ENCODE results near the gene ANTXR2.
A peak's percentile ranks its signal among the peaks of the same experiment; 100 is the strongest.

Gene ANTXR2

DNA sequence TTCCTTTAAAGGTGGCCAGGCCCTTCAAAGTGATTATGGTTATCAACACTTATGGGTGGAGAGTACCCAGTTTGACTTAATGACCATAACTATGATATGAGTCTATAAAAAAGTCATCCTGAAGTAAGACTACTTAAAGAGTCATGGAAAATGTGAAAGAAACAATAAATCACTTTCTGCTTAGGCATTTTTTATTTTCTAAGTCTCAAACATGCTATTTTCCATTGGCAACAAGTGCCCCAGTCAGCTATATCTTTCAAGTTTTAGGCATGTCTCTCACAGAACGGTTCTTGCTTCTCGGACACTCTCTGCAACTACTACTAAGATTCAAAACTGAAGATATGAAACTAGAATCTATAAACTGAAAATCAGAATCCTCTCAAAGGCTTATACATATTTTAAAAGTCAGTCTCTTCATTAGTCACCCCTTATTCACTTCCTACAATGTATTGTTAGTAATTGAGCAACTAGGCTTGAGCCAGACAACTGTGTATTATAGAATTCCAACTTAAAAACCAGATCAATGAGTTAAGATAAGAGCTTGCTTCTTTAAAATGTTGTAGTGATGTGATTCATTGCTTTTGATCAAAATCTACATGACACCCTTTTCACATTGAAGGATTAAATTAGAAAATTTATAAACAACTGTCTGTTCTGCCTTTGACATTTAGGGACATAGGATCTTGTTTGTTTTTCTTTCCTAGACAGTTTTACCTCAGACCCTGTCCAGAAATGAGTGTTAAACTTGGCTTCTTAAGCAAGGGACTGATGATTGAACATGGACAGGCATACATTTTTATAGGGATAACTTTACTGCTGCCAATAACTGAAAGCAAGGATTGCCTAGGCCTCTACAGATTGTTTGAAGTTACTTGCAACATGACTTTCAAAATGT is 2.9 kb downstream of the ANTXR2 start:
- no peak for DNase-seq (ENCODE audit: low read depth in 2 of 2)

DNA sequence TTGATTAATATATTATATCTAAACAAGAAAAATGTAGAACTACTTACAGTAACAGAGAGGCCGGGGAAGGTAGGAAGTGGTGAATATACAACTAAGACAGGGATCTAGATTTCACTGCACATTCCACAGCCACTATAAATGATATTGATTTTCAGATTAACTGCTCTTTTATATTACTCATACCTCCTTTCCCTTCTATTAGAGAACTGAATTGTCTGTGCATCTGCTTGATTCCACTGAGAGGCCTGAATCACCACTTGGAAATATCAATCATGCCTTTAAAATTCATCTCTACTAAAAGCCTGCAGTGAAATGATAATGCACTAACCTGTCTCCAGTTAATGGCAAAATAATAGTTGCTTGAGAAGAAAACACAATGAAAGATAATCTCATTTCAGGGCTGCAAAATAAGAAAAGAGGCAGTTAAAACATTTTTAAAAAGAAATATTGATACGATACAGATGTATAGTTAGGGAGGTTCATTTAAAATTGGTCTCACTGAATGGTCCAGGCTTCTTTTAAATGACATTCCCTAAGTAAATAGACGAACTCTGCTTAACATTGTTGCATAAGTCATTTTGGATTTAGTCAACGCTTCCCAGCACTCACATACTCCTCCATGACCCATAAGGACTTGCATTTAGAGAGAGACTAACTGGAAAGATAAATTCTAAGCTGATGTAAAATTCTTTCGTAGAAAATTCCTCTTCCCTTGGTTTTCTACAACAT is 3.8 kb downstream of the ANTXR2 start:
- DNase-seq (ENCODE audit: low read depth in 2 of 2), result no peak

- no peak for DNase-seq (ENCODE audit: low read depth in 2 of 2)
Observed at GRCh38 chr4:80065601-80066000, 7.4 kb downstream of the ANTXR2 start.

- DNase-seq (ENCODE audit: low read depth in 2 of 2), result no peak
Observed at GRCh38 chr4:80062527-80062926, 10.5 kb downstream of the ANTXR2 start.

- DNase-seq (ENCODE audit: low read depth in 2 of 2), result no peak
Observed at GRCh38 chr4:80060804-80061203, 12.2 kb downstream of the ANTXR2 start.

DNA sequence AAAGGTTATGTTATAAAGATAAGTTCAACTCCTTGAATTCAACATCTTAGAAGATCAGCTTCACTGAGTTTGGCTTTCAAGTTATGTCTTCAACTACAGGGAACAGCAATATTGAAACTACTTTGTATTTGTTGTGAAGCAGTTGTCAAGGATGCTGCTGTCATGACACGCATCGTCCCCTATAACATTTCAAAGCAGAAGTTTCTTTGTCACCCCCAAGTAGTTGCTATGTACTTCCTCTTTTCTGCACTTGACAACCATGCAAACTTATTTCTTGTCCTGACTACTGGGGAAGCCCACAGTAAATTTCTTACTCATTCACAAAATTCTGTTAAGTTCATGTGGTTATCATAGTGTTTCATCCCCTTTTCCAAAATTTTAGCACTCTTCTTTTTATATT is 14.3 kb downstream of the ANTXR2 start:
- DNase-seq (ENCODE audit: low read depth in 2 of 2), result no peak

- no peak for DNase-seq (ENCODE audit: low read depth in 2 of 2)
Observed at GRCh38 chr4:80054375-80054774, 18.7 kb downstream of the ANTXR2 start.

- no peak for DNase-seq (ENCODE audit: low read depth in 2 of 2)
Observed at GRCh38 chr4:80053140-80053910, 19.7 kb downstream of the ANTXR2 start.

GRCh38 chr4:80049813-80050534 is 23.1 kb downstream of the ANTXR2 start:
- DNase-seq (ENCODE audit: low read depth in 2 of 2), result no peak

DNA sequence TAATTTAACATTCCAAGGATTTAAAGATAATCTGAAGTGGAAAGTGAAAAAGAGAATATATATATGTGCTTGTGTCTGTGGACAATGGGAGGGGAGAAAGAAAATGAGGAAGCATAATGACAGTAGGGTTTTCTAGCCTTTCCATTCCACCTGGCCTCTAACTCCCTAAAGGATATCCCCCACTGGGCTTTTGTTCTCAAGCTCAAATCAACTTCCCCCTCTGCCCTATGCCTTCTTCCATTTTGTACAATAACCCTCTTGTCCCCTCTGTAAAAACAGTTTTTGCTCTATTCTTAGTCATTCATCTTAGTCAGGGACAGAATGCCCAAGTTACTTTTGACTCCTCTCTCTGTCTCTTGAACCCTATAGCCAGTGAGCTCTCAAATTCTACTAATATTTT is 23.6 kb downstream of the ANTXR2 start:
- DNase-seq (ENCODE audit: low read depth in 2 of 2), result no peak

- DNase-seq (ENCODE audit: low read depth in 2 of 2), result no peak
Observed at GRCh38 chr4:80045786-80046185, 27.2 kb downstream of the ANTXR2 start.

- no peak for DNase-seq (ENCODE audit: low read depth in 2 of 2)
Observed at GRCh38 chr4:80043541-80043940, 29.5 kb downstream of the ANTXR2 start.

- DNase-seq (ENCODE audit: low read depth in 2 of 2), result no peak
Observed at GRCh38 chr4:80042821-80043220, 30.2 kb downstream of the ANTXR2 start.

GRCh38 chr4:80037864-80038263 is 35.2 kb downstream of the ANTXR2 start:
- DNase-seq (ENCODE audit: low read depth in 2 of 2), result no peak

- peak; percentile 88 to 89 for DNase-seq (ENCODE audit: low read depth in 2 of 2)
Observed at GRCh38 chr4:80036949-80037685, 35.9 kb downstream of the ANTXR2 start.

- DNase-seq (ENCODE audit: low read depth in 2 of 2), result no peak
Observed at GRCh38 chr4:80036306-80036705, 36.7 kb downstream of the ANTXR2 start.

GRCh38 chr4:80035336-80035735 is 37.7 kb downstream of the ANTXR2 start:
- no peak for DNase-seq (ENCODE audit: low read depth in 2 of 2)

GRCh38 chr4:80033581-80033980 is 39.4 kb downstream of the ANTXR2 start:
- DNase-seq (ENCODE audit: low read depth in 2 of 2), result no peak

DNA sequence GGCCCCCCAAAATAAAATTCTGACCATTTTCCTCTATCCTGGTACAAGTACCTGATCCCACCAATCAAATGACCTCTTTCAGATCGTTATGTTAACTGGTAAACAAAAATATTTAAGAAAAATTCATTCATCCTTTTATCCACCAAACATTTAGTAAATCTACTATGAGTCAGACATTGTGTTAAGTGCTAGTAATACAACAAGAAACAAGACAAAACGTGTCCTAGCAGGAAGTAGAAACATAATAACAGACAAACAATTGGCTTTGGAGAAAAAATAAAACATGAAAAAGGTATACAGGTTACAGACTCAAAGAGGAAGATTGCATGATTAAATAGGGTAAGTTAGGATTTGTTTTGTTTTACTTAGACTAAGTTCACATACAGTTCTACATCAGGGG is 43.7 kb downstream of the ANTXR2 start:
- DNase-seq (ENCODE audit: low read depth in 2 of 2), result no peak

DNA sequence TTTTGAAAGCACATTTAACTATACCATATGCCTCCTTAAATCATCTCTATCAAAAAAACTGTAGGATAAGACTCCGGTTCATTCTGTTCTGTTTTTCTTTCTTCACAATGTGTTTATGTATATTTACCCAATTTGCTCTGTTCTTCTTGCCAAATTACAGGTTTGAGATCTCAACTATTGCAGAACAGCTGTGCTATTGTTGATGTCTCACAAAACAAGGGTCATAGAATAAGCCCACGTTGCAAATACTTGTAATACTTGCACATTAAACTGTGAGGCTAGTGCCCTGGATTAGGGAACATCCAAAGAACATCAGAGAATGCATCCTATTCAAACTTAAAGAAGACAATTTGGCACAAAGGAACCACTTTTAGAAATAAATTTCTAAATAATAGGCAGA is 45.4 kb downstream of the ANTXR2 start:
- no peak for DNase-seq (ENCODE audit: low read depth in 2 of 2)

- no peak for DNase-seq (ENCODE audit: low read depth in 2 of 2)
Observed at GRCh38 chr4:80026100-80026499, 46.9 kb downstream of the ANTXR2 start.

Measured in fibroblast of skin of left quadriceps (primary cell).